Kidney (tissue), 14 donors: ENCODE measurements around the gene HECW1. TPM values are rescaled to one million over a fixed set of nuclear protein-coding genes. Genes with fewer than 3 reads are reported as not detected.

Source experiments
- DNase-seq, 5 donors: peaks; one replicate each; pipeline ENCODE4 v3.0.0-alpha.2; 2013 to 2020
- FAIRE-seq: peaks from 2 replicates; lab custom pipeline; 2012; peaks lifted over from hg19 to GRCh38; lab: Jason Lieb, UNC
- H3K27ac ChIP-seq, 2 donors: one replicate each; pipeline ENCODE4 v1.7.0; 2013; ENCODE audit warnings: low read depth in 2 of 2, low read length in 2 of 2, inconsistent platforms in 1 of 2
- H3K27me3 ChIP-seq: one replicate; pipeline ENCODE4 v1.7.1; 2013; ENCODE audit warnings: low read length, inconsistent platforms; ENCODE audit not compliant: control insufficient read depth, insufficient read depth
- H3K36me3 ChIP-seq, 3 donors: one replicate each; pipeline versions ENCODE4 v1.7.0 to v1.7.1; 2013; ENCODE audit warnings: low read length in 3 of 3, control low read depth in 1 of 3, inconsistent platforms in 1 of 3; ENCODE audit not compliant: insufficient read depth in 3 of 3, control insufficient read depth in 2 of 3
- H3K4me1 ChIP-seq, 3 donors: one replicate each; pipeline versions ENCODE4 v1.7.0 to v1.7.1; 2013; ENCODE audit warnings: low read length in 3 of 3, inconsistent platforms in 1 of 3, low read depth in 1 of 3; ENCODE audit not compliant: control insufficient read depth in 2 of 3, insufficient read depth in 2 of 3
- H3K4me3 ChIP-seq, 3 donors: one replicate each; pipeline versions ENCODE4 v1.7.0 to v1.8.1; 2013; ENCODE audit warnings: low read length in 3 of 3, control low read depth in 1 of 3, inconsistent platforms in 1 of 3
- H3K9ac ChIP-seq, 3 donors: one replicate each; pipeline versions ENCODE4 v1.7.0 to v1.7.1; 2013; ENCODE audit warnings: low read length in 3 of 3, control low read depth in 1 of 3, inconsistent platforms in 1 of 3
- H3K9me3 ChIP-seq, 3 donors: one replicate each; pipeline versions ENCODE4 v1.7.0 to v1.7.1; 2013; ENCODE audit warnings: low read length in 3 of 3, control low read depth in 1 of 3, inconsistent platforms in 1 of 3; ENCODE audit not compliant: control insufficient read depth in 2 of 3, insufficient read depth in 1 of 3
- CTCF ChIP-seq: IDR thresholded peaks from 3 replicates; pipeline ENCODE4 v1.5.1; 2012; ENCODE audit warnings: mild to moderate bottlenecking, moderate library complexity, borderline replicate concordance; ENCODE audit not compliant: insufficient read depth; ENCODE audit errors: extremely low read depth
- intact Hi-C: fragments of 100-400 bp; cut with DNase I; formaldehyde crosslinking; loops from one replicate; pipeline ENCODE4 v1.11.1; 2022
- polyA plus RNA-seq: library from polyadenylated mRNA; stranded (reverse); fragments of 350-450 nt; fragmentation: Illumina TruSeq; extraction: RNeasy Lipid Tissue Mini Kit (QIAGEN cat#74804); gene quantifications from one replicate; pipeline ENCODE4 v1.2.3, GENCODE V29; 2014; ENCODE audit warnings: low read depth, low replicate concordance; ENCODE audit not compliant: insufficient read depth
- total RNA-seq: library from RNA; stranded (reverse); fragmentation: NEBNext Ultra II Directional; extraction: Animal tissue kit (Norgen Biotek cat#: 25700); gene quantifications from one replicate; pipeline ENCODE4 v1.2.1, GENCODE V29; 2021
- donor health status: control.
- donor health status: control.
- donor health status: control.
- donor health status: control.
- donor health status: control.
- donor health status: DM: yes; HTN: yes; CAD: no.
- donor health status: Normal renal cell carcinoma (clear cell type).

Gene HECW1
- total and polyA plus RNA-seq, 2 donors from 2014 or later: 0.50 to 7.5 TPM

DNA sequence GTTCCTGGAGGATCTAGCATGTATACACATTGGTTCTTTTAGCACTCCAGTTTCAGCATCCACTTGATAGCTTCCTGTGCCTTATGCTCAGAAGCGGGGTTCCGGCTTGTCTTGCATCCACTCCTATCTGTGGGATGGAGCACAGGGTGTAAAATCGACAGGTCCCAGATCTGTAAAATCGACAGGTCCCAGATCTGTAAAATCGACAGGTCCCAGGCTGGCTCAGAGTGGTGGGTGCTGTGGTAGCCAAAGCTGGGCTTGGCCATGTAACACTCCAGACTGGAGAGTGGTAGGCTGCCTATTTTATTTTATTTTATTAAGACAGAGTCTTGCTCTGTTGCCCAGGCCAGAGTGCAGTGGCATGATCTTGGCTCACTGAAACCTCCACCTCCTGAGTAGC, 30.3 kb downstream of the HECW1 start:
- DNase-seq (no peak), FAIRE-seq (no peak)
- Histone ChIP-seq H3K27me3 (no peaks in the 10 kb centered on the region), H3K9ac (no peak overlapping the region), H3K4me3 (no peak overlapping the region), H3K27ac (no peak overlapping the region), H3K4me1 (no peaks in the 10 kb centered on the region), H3K9me3 (no peaks in the 10 kb centered on the region), H3K36me3 (no peaks in the 10 kb centered on the region)
- no peak for TF ChIP-seq CTCF
- intact Hi-C loops: no loop called here

GRCh38 chr7:43143918-43144589, 31.6 kb downstream of the HECW1 start:
- no peaks in the 10 kb centered on the region for H3K36me3 ChIP-seq
- no peaks in the 10 kb centered on the region for H3K27me3 ChIP-seq
- no peaks in the 10 kb centered on the region for H3K4me1 ChIP-seq
- H3K9me3 ChIP-seq: no peaks in the 10 kb centered on the region
- TF ChIP-seq CTCF: no peak
- no peak overlapping the region for H3K27ac ChIP-seq
- FAIRE-seq (no peak), DNase-seq (no peak)
- H3K4me3 ChIP-seq: no peak overlapping the region
- intact Hi-C loops: no loop called here
- no peak overlapping the region for H3K9ac ChIP-seq

GRCh38 chr7:43148161-43148731, 35.8 kb downstream of the HECW1 start:
- no peak for TF ChIP-seq CTCF
- H3K9ac ChIP-seq: no peak overlapping the region
- H3K27ac ChIP-seq: no peak overlapping the region
- DNase-seq (no peak), FAIRE-seq (no peak)
- H3K36me3 ChIP-seq: no peaks in the 10 kb centered on the region
- no peaks in the 10 kb centered on the region for H3K27me3 ChIP-seq
- no peak overlapping the region for H3K4me3 ChIP-seq
- H3K4me1 ChIP-seq: no peaks in the 10 kb centered on the region
- no peaks in the 10 kb centered on the region for H3K9me3 ChIP-seq
- intact Hi-C loops: no loop called here

DNA sequence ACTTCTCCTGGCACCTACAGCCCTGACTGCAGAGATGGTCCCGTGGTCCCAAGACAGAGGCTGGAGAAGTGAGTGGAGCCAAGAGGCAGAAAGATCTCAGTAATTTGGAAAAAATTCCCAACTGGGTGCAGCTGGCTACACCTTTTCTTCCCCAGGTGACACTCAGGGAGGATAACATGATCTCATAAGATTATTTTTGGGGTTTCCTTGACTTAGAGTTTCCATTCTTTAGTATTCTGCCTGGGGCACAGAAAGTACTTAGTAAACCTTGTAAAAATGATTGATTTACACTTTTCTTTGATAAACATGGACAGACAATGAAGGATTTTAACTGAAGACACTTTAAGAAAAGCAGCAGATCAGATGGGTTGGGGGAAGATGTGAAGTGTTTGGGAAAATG, 38.6 kb downstream of the HECW1 start:
- intact Hi-C loops: no loop called here
- no peak overlapping the region for H3K9ac ChIP-seq
- H3K27ac ChIP-seq: no peak overlapping the region
- no peaks in the 10 kb centered on the region for H3K36me3 ChIP-seq
- FAIRE-seq (no peak), DNase-seq (no peak)
- no peaks in the 10 kb centered on the region for H3K27me3 ChIP-seq
- no peaks in the 10 kb centered on the region for H3K4me1 ChIP-seq
- H3K4me3 ChIP-seq: no peak overlapping the region
- TF ChIP-seq CTCF: no peak
- no peaks in the 10 kb centered on the region for H3K9me3 ChIP-seq
